ENCODE results near the gene TMEM179B.

GRCh38 chr11:62811659-62812058 lies 24.5 kb downstream of the TMEM179B start:
- TF ChIP-seq CTCF (IDR thresholded peaks at IDR 0.05) (no peak), POLR2A (IDR thresholded peaks at IDR 0.05) (no peak)

Measured in lower leg skin (tissue), 3 donors.